Measurements from ENCODE around the gene N4BP2L1. TPM values are rescaled to one million over a fixed set of nuclear protein-coding genes. Genes with fewer than 3 reads are reported as not detected.

Gene N4BP2L1
- total RNA-seq, 5 donors from 2014 or later (not counting 1 experiment from before 2014, with no cell fraction given): 37.7 to 59.6 (median 44.0) TPM

- POLR2A ChIA-PET: no interaction called here
- ATAC-seq (replicated peaks in 1 of 4): no peak
- Histone ChIP-seq H3K27ac (ENCODE audit: low read length) (no peak overlapping the region), H3K9me3 (no peaks in the 10 kb centered on the region), H3K4me3 (ENCODE audit: control insufficient read depth in 1 of 2, extremely low read depth in 1 of 2, low read length in 1 of 2) (no peak overlapping the region), H3K27me3 (replicated peaks in 1 of 2; ENCODE audit: control insufficient read depth in 2 of 2, extremely low read depth in 1 of 2, insufficient read depth in 2 of 2, low read length in 1 of 2) (no peaks in the 10 kb centered on the region), H3K4me1 (ENCODE audit: control insufficient read depth in 1 of 2, extremely low read depth in 1 of 2, insufficient read depth in 2 of 2, low read length in 2 of 2) (no peaks in the 10 kb centered on the region), H3K36me3 (ENCODE audit: control insufficient read depth in 2 of 2, extremely low read depth in 1 of 2, insufficient read depth in 1 of 2, low read length in 1 of 2) (no peaks in the 10 kb centered on the region)
- CTCF ChIA-PET: interaction anchor here (0.6 to 1.1 kb wide), 4 partner anchors 69 to 161 kb away, joined by 3 read pairs; no protein-coding TSS in a partner anchor
- H3K4me3 Mint-ChIP-seq: no peak overlapping the region
- no peaks in the 10 kb centered on the region for H3K9me3 Mint-ChIP-seq
- H3K27me3 Mint-ChIP-seq: no peaks in the 10 kb centered on the region
- peaks cover 0 to 1% (median 0%) of the 10 kb centered on the region in 3 donors for H3K4me1 Mint-ChIP-seq
- DNase-seq: no peak
- H3K36me3 Mint-ChIP-seq: peaks cover 9% of the 10 kb centered on the region
- H3K27ac Mint-ChIP-seq: no peak overlapping the region
- WGBS (ENCODE audit: insufficient coverage): no CpG with 5 or more reads among the region's 1 CpG
These were observed 21.0 kb upstream of the N4BP2L1 start for GRCh38 chr13:32448972-32449371.

DNA sequence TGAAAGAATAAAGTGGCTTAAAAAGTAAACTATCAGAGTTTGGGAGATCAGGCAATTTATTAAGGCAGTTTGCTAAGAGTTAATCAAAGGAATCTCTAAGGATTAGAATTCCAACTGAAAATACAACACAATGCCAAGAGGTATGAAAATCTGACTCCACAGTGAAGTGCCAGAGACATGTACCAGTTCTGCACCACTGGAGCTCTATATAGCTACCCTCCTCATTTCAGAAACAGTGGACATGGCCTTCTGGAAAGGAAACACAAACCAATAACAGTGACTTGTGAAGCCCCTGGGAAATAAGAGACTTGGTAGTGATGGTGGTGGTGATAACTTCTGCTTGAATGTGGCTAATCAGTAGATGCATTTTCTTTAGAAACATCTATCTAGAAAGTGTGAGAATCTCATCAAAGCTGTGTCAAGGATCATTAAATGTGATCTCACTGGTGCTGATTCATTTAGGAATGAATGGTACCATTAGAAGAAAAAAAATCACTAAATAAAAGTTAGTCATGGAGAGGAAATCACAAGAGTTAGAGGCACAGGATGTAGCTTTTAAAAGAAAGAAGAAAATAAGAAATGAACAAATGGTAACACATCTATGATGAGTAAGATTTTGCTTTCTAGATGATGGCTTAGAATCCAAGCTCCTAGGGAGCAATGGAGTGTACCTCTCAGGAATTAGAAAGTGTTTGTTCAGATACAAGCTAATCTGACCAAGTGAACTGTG is 20.1 kb upstream of the N4BP2L1 start:
- no peaks in the 10 kb centered on the region for H3K27me3 ChIP-seq (replicated peaks in 1 of 2; ENCODE audit: control insufficient read depth in 2 of 2, extremely low read depth in 1 of 2, insufficient read depth in 2 of 2, low read length in 1 of 2)
- Mint-ChIP-seq H3K36me3 (peaks cover 10% of the 10 kb centered on the region), H3K9me3 (no peaks in the 10 kb centered on the region), H3K4me1 (peaks cover 1 to 2% (median 2%) of the 10 kb centered on the region in 3 donors), H3K27me3 (no peaks in the 10 kb centered on the region), H3K4me3 (no peak overlapping the region), H3K27ac (no peak overlapping the region)
- no peaks in the 10 kb centered on the region for H3K4me1 ChIP-seq (ENCODE audit: control insufficient read depth in 1 of 2, extremely low read depth in 1 of 2, insufficient read depth in 2 of 2, low read length in 2 of 2)
- ChIA-PET CTCF (interaction anchor here (0.6 to 1.1 kb wide), 3 partner anchors 68 to 160 kb away, joined by 3 read pairs; no protein-coding TSS in a partner anchor), POLR2A (interaction anchor here in 1 of 2 donors (0.6 kb wide), 1 partner anchor 455 kb away, joined by 8 read pairs; no protein-coding TSS in a partner anchor)
- no peak overlapping the region for H3K27ac ChIP-seq (ENCODE audit: low read length)
- no peaks in the 10 kb centered on the region for H3K9me3 ChIP-seq
- ATAC-seq (replicated peaks in 1 of 4): no peak
- H3K4me3 ChIP-seq (ENCODE audit: control insufficient read depth in 1 of 2, extremely low read depth in 1 of 2, low read length in 1 of 2): no peak overlapping the region
- DNase-seq: no peak
- peaks cover 0 to 3% of the 10 kb centered on the region in 2 donors for H3K36me3 ChIP-seq (ENCODE audit: control insufficient read depth in 2 of 2, extremely low read depth in 1 of 2, insufficient read depth in 1 of 2, low read length in 1 of 2)

DNA sequence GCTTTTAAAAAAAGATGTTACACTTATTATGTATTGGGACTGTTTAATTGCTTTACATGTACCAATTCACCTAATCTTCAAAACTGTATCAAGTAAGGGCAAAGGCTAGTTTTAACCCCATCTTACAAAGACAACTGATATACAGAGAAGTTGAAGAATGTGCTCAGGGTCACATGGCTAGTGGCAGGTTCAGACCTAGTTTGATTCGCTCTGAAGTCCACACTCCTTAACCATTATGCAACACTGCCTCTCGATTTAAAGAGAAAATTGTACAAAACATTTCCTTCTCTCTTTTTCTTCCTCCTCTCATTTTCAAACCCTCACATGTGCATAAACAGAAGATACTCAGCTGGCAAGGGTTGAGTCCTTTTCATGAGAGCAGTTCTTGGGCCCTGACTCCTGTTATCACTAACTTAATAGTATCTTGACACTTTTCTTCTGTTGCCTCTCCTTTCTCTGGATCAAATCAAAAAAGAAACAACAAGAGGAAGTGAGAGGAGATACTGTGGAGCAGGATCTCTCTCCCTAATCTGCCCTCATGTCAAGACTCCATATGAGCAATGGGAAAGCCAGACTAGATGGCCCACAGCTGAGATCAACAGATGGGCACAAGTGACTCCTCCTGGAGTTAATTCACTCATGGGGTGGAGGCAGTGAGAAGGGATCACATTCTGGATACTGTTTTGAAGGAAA is 19.0 kb upstream of the N4BP2L1 start:
- Histone ChIP-seq H3K9me3 (no peaks in the 10 kb centered on the region), H3K4me1 (ENCODE audit: control insufficient read depth in 1 of 2, extremely low read depth in 1 of 2, insufficient read depth in 2 of 2, low read length in 2 of 2) (no peaks in the 10 kb centered on the region), H3K27me3 (replicated peaks in 1 of 2; ENCODE audit: control insufficient read depth in 2 of 2, extremely low read depth in 1 of 2, insufficient read depth in 2 of 2, low read length in 1 of 2) (no peaks in the 10 kb centered on the region), H3K27ac (ENCODE audit: low read length) (no peak overlapping the region), H3K36me3 (ENCODE audit: control insufficient read depth in 2 of 2, extremely low read depth in 1 of 2, insufficient read depth in 1 of 2, low read length in 1 of 2) (peaks cover 0 to 3% of the 10 kb centered on the region in 2 donors), H3K4me3 (ENCODE audit: control insufficient read depth in 1 of 2, extremely low read depth in 1 of 2, low read length in 1 of 2) (no peak overlapping the region)
- Mint-ChIP-seq H3K9me3 (no peaks in the 10 kb centered on the region), H3K4me1 (peaks cover 3 to 5% (median 4%) of the 10 kb centered on the region in 3 donors), H3K36me3 (peaks cover 14% of the 10 kb centered on the region), H3K4me3 (no peak overlapping the region), H3K27me3 (no peaks in the 10 kb centered on the region), H3K27ac (peak overlapping the region in 1 of 2 donors; percentile 19)
- DNase-seq (no peak), ATAC-seq (replicated peaks in 1 of 4) (no peak)
- 82% methylated on average over 2 of the region's 2 CpGs for WGBS (ENCODE audit: insufficient coverage)
- ChIA-PET POLR2A (no interaction called here), CTCF (no interaction called here)

- no CpG with 5 or more reads among the region's 3 CpGs for WGBS (ENCODE audit: insufficient coverage)
- Histone ChIP-seq H3K4me1 (ENCODE audit: control insufficient read depth in 1 of 2, extremely low read depth in 1 of 2, insufficient read depth in 2 of 2, low read length in 2 of 2) (no peaks in the 10 kb centered on the region), H3K9me3 (no peaks in the 10 kb centered on the region), H3K27me3 (replicated peaks in 1 of 2; ENCODE audit: control insufficient read depth in 2 of 2, extremely low read depth in 1 of 2, insufficient read depth in 2 of 2, low read length in 1 of 2) (no peaks in the 10 kb centered on the region), H3K4me3 (ENCODE audit: control insufficient read depth in 1 of 2, extremely low read depth in 1 of 2, low read length in 1 of 2) (no peak overlapping the region), H3K36me3 (ENCODE audit: control insufficient read depth in 2 of 2, extremely low read depth in 1 of 2, insufficient read depth in 1 of 2, low read length in 1 of 2) (peaks cover 0 to 3% of the 10 kb centered on the region in 2 donors), H3K27ac (ENCODE audit: low read length) (no peak overlapping the region)
- Mint-ChIP-seq H3K9me3 (no peaks in the 10 kb centered on the region), H3K27ac (no peak overlapping the region), H3K4me3 (no peak overlapping the region), H3K27me3 (no peaks in the 10 kb centered on the region), H3K4me1 (peaks cover 3 to 5% (median 4%) of the 10 kb centered on the region in 3 donors), H3K36me3 (peaks cover 13% of the 10 kb centered on the region)
- ChIA-PET POLR2A (no interaction called here), CTCF (interaction anchor here in 1 of 2 donors (0.6 kb wide), 1 partner anchor 57 kb away, joined by 3 read pairs; no protein-coding TSS in a partner anchor)
- ATAC-seq (replicated peaks in 1 of 4) (no peak), DNase-seq (no peak)
These were observed 18.3 kb upstream of the N4BP2L1 start for GRCh38 chr13:32446220-32446619.

GRCh38 chr13:32445461-32445860 is 17.5 kb upstream of the N4BP2L1 start:
- H3K9me3 ChIP-seq: no peaks in the 10 kb centered on the region
- H3K27me3 ChIP-seq (replicated peaks in 1 of 2; ENCODE audit: control insufficient read depth in 2 of 2, extremely low read depth in 1 of 2, insufficient read depth in 2 of 2, low read length in 1 of 2): no peaks in the 10 kb centered on the region
- H3K4me1 ChIP-seq (ENCODE audit: control insufficient read depth in 1 of 2, extremely low read depth in 1 of 2, insufficient read depth in 2 of 2, low read length in 2 of 2): no peaks in the 10 kb centered on the region
- ChIA-PET CTCF (interaction anchor here in 1 of 2 donors (0.6 kb wide), 1 partner anchor 58 kb away, joined by 3 read pairs; no protein-coding TSS in a partner anchor), POLR2A (no interaction called here)
- DNase-seq (no peak), ATAC-seq (replicated peaks in 1 of 4) (no peak)
- no peak overlapping the region for H3K27ac Mint-ChIP-seq
- no peaks in the 10 kb centered on the region for H3K27me3 Mint-ChIP-seq
- H3K4me3 Mint-ChIP-seq: no peak overlapping the region
- no peak overlapping the region for H3K27ac ChIP-seq (ENCODE audit: low read length)
- peaks cover 11% of the 10 kb centered on the region for H3K36me3 Mint-ChIP-seq
- H3K4me1 Mint-ChIP-seq: peaks cover 3 to 5% (median 4%) of the 10 kb centered on the region in 3 donors
- no peaks in the 10 kb centered on the region for H3K9me3 Mint-ChIP-seq
- WGBS (ENCODE audit: insufficient coverage): no CpG with 5 or more reads among the region's 2 CpGs
- H3K4me3 ChIP-seq (ENCODE audit: control insufficient read depth in 1 of 2, extremely low read depth in 1 of 2, low read length in 1 of 2): no peak overlapping the region
- H3K36me3 ChIP-seq (ENCODE audit: control insufficient read depth in 2 of 2, extremely low read depth in 1 of 2, insufficient read depth in 1 of 2, low read length in 1 of 2): peaks cover 0 to 3% of the 10 kb centered on the region in 2 donors

- peak overlapping the region; percentile 44 to 69 for H3K27ac Mint-ChIP-seq
These were observed 15.2 kb upstream of the N4BP2L1 start for GRCh38 chr13:32443111-32443510.

More at GRCh38 chr13:32443111-32443510, 15.2 kb upstream of the N4BP2L1 start:
- H3K36me3 ChIP-seq (ENCODE audit: control insufficient read depth in 2 of 2, extremely low read depth in 1 of 2, insufficient read depth in 1 of 2, low read length in 1 of 2): peaks cover 0 to 3% of the 10 kb centered on the region in 2 donors
- Mint-ChIP-seq H3K4me3 (no peak overlapping the region), H3K9me3 (no peaks in the 10 kb centered on the region), H3K36me3 (peaks cover 24% of the 10 kb centered on the region), H3K27me3 (no peaks in the 10 kb centered on the region), H3K4me1 (peaks cover 3 to 5% (median 3%) of the 10 kb centered on the region in 3 donors)
- no peaks in the 10 kb centered on the region for H3K9me3 ChIP-seq
- no CpG with 5 or more reads among the region's 2 CpGs for WGBS (ENCODE audit: insufficient coverage)
- ChIA-PET CTCF (interaction anchor here (0.8 to 1.6 kb wide), 5 partner anchors 11 to 533 kb away, joined by 3 to 6 read pairs (median 3); partner anchors contain the start of gene N4BP2L1 (in 1 of the 2)), POLR2A (no interaction called here)
- H3K4me1 ChIP-seq (ENCODE audit: control insufficient read depth in 1 of 2, extremely low read depth in 1 of 2, insufficient read depth in 2 of 2, low read length in 2 of 2): no peaks in the 10 kb centered on the region
- DNase-seq (peak in 30 of 35 experiments; percentile 6 to 71 (median 28)), ATAC-seq (replicated peaks in 1 of 4) (peak in 3 of 4 experiments; percentile 63 to 77 (median 72))
- no peaks in the 10 kb centered on the region for H3K27me3 ChIP-seq (replicated peaks in 1 of 2; ENCODE audit: control insufficient read depth in 2 of 2, extremely low read depth in 1 of 2, insufficient read depth in 2 of 2, low read length in 1 of 2)
- no peak overlapping the region for H3K27ac ChIP-seq (ENCODE audit: low read length)
- H3K4me3 ChIP-seq (ENCODE audit: control insufficient read depth in 1 of 2, extremely low read depth in 1 of 2, low read length in 1 of 2): no peak overlapping the region

Measured in T-cell (primary cell).